Measurements from ENCODE around the gene KLHL29. TPM values are rescaled to one million over a fixed set of nuclear protein-coding genes. Genes with fewer than 3 reads are reported as not detected.

The KLHL29 gene
- total RNA-seq, 5 donors from 2014 or later (not counting 1 experiment from before 2014, with no cell fraction given), result 1.8 to 6.6 (median 2.5) TPM

DNA sequence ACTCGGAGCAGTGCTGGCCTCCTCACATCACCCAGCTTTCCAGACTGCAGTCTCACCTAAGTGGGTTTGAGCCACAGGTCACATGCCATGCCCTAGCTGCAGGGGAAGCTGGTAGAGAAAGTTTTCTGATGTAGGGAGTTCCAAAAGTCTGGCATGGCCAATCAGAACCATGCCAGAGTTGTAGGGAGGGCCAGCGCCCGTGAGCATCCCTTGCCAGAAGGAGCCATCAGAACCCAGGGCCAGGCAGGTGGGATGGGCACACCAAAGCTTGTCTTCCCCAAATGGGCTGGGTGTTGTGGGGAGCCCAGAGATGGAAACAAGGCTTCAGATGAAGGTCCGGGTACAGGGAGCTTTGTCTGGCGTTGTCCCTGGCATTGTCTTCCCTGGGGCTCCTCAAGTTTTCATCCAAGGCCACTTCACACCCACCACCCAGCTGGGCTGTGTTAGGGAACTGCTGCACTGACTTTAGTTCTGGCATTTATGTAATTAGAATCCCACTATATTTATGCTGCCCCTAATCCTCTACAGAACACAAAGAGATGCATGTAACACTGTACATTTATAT, 247.9 kb downstream of the KLHL29 start:
- Histone ChIP-seq H3K4me3 (ENCODE audit: control insufficient read depth in 1 of 2, extremely low read depth in 1 of 2, low read length in 1 of 2) (no peak overlapping the region), H3K36me3 (ENCODE audit: control insufficient read depth in 2 of 2, extremely low read depth in 1 of 2, insufficient read depth in 1 of 2, low read length in 1 of 2) (no peaks in the 10 kb centered on the region), H3K4me1 (ENCODE audit: control insufficient read depth in 1 of 2, extremely low read depth in 1 of 2, insufficient read depth in 2 of 2, low read length in 2 of 2) (no peaks in the 10 kb centered on the region), H3K9me3 (no peaks in the 10 kb centered on the region), H3K27ac (ENCODE audit: low read length) (no peak overlapping the region), H3K27me3 (replicated peaks in 1 of 2; ENCODE audit: control insufficient read depth in 2 of 2, extremely low read depth in 1 of 2, insufficient read depth in 2 of 2, low read length in 1 of 2) (peaks cover 2 to 3% of the 10 kb centered on the region in 2 experiments)
- Mint-ChIP-seq H3K4me3 (no peak overlapping the region), H3K27ac (no peak overlapping the region), H3K27me3 (no peaks in the 10 kb centered on the region), H3K36me3 (no peaks in the 10 kb centered on the region), H3K9me3 (no peaks in the 10 kb centered on the region), H3K4me1 (peaks cover 0 to 7% (median 0%) of the 10 kb centered on the region in 3 donors)
- no peak for DNase-seq
- WGBS (ENCODE audit: insufficient coverage), result 80% methylated on average over 1 of the region's 5 CpGs
- no peak for ATAC-seq (replicated peaks in 1 of 4)
- ChIA-PET CTCF (no interaction called here), POLR2A (no interaction called here)

DNA sequence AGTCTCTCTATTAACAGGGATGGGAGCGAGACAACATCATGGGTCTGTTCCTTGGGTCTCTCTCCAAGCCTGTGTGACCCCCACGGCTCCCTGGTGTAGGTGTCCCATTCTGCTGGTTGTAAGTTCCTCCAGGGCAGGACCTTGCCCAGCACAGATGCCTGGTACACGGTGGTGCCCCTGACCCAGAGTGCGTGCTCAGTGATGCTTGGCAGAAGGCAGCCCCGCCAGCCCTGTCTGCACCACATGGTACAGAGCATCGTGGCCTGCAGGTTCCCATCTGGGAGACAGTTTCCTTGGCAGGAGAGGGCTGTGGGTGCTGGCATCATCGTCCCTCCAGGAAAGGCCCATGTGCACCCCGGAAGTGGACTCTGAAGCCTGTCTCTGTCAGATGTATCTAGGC, 249.0 kb downstream of the KLHL29 start:
- Histone ChIP-seq H3K27me3 (replicated peaks in 1 of 2; ENCODE audit: control insufficient read depth in 2 of 2, extremely low read depth in 1 of 2, insufficient read depth in 2 of 2, low read length in 1 of 2) (peaks cover 2 to 5% of the 10 kb centered on the region in 2 experiments), H3K27ac (ENCODE audit: low read length) (no peak overlapping the region), H3K4me1 (ENCODE audit: control insufficient read depth in 1 of 2, extremely low read depth in 1 of 2, insufficient read depth in 2 of 2, low read length in 2 of 2) (no peaks in the 10 kb centered on the region), H3K9me3 (no peaks in the 10 kb centered on the region), H3K36me3 (ENCODE audit: control insufficient read depth in 2 of 2, extremely low read depth in 1 of 2, insufficient read depth in 1 of 2, low read length in 1 of 2) (no peaks in the 10 kb centered on the region), H3K4me3 (ENCODE audit: control insufficient read depth in 1 of 2, extremely low read depth in 1 of 2, low read length in 1 of 2) (no peak overlapping the region)
- 70% methylated on average over 8 of the region's 8 CpGs for WGBS (ENCODE audit: insufficient coverage)
- ATAC-seq (replicated peaks in 1 of 4) (no peak), DNase-seq (no peak)
- peaks cover 3% of the 10 kb centered on the region for H3K36me3 Mint-ChIP-seq
- H3K9me3 Mint-ChIP-seq, result no peaks in the 10 kb centered on the region
- peaks cover 0 to 7% (median 0%) of the 10 kb centered on the region in 3 donors for H3K4me1 Mint-ChIP-seq
- no peaks in the 10 kb centered on the region for H3K27me3 Mint-ChIP-seq
- ChIA-PET CTCF (no interaction called here), POLR2A (no interaction called here)
- H3K4me3 Mint-ChIP-seq, result no peak overlapping the region
- H3K27ac Mint-ChIP-seq, result no peak overlapping the region

DNA sequence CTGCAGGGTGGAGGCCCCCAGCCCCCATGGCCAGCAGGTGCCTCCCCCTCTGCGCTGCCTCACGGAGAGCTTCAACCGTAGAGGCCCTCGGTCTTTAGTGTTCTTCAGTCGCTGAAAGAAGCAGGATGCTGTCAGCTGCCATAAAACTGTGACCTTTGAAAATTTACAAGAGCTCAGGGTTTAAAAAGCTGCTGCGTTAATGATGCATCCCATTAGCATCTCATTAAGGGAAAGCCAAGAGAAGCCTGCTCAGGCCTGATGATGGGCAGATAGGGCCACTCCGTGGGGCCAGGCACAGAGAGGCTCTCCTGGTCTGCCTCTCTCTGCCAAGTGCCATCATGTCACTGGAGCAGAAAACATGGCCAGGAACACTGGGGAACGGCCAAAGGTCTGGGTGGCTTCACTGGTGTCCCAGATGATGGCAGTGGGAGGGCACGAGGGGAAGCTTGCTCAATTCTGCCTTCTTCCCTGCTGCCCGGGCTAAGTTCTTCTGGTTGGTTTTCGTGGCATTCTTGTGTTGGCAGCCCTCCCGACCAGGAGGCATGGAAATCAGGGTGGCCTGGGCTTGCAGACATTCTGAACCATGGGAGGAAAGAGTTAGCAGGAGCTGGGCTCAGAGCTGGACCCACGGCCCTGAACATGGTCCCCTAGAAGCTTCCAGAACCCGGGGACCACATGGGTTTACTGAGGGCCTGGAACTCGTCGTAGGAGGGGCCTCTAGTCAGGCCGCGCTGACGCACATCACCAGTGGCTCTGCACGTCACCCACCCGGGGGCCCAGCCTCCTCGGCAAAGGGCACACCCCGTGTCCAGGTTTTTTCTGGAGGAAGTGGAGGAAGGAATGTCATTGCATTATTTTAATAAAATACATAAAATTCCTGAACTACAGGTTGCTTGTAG, 250.7 kb downstream of the KLHL29 start:
- WGBS (ENCODE audit: insufficient coverage), result 79% methylated on average over 14 of the region's 23 CpGs
- Histone ChIP-seq H3K9me3 (no peaks in the 10 kb centered on the region), H3K4me3 (ENCODE audit: control insufficient read depth in 1 of 2, extremely low read depth in 1 of 2, low read length in 1 of 2) (no peak overlapping the region), H3K36me3 (ENCODE audit: control insufficient read depth in 2 of 2, extremely low read depth in 1 of 2, insufficient read depth in 1 of 2, low read length in 1 of 2) (no peaks in the 10 kb centered on the region), H3K4me1 (ENCODE audit: control insufficient read depth in 1 of 2, extremely low read depth in 1 of 2, insufficient read depth in 2 of 2, low read length in 2 of 2) (no peaks in the 10 kb centered on the region), H3K27me3 (replicated peaks in 1 of 2; ENCODE audit: control insufficient read depth in 2 of 2, extremely low read depth in 1 of 2, insufficient read depth in 2 of 2, low read length in 1 of 2) (peaks cover 0 to 8% of the 10 kb centered on the region in 2 experiments), H3K27ac (ENCODE audit: low read length) (no peak overlapping the region)
- ATAC-seq (replicated peaks in 1 of 4) (no peak), DNase-seq (no peak)
- Mint-ChIP-seq H3K27me3 (no peaks in the 10 kb centered on the region), H3K27ac (no peak overlapping the region), H3K9me3 (no peaks in the 10 kb centered on the region), H3K4me1 (no peaks in the 10 kb centered on the region), H3K4me3 (no peak overlapping the region), H3K36me3 (peaks cover 11% of the 10 kb centered on the region)
- ChIA-PET POLR2A (no interaction called here), CTCF (interaction anchor here in 1 of 2 donors (0.6 kb wide), 1 partner anchor 170 kb away, joined by 3 read pairs; no protein-coding TSS in a partner anchor)

DNA sequence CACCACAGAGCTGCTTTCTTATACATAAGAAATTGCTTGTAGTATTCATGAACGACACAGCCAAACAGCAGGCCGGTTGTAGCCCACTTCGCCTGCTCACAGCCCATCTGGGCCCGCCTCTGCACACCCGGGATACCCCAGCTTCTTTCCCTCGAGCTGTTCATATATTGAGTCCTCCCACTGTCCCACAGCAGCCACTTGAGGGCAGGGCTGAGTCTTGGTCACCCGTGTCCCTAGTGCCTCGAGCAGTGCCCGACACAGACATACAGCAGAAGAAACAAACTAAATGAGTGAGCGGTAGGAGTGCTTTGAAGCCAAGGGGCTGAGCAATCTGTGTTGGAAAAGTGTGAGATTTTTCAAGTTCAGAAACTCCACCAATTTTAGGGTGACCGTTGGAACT, 251.4 kb downstream of the KLHL29 start:
- no peak overlapping the region for H3K27ac ChIP-seq (ENCODE audit: low read length)
- no peaks in the 10 kb centered on the region for H3K27me3 Mint-ChIP-seq
- H3K4me3 ChIP-seq (ENCODE audit: control insufficient read depth in 1 of 2, extremely low read depth in 1 of 2, low read length in 1 of 2), result no peak overlapping the region
- H3K4me1 ChIP-seq (ENCODE audit: control insufficient read depth in 1 of 2, extremely low read depth in 1 of 2, insufficient read depth in 2 of 2, low read length in 2 of 2), result no peaks in the 10 kb centered on the region
- H3K27ac Mint-ChIP-seq, result no peak overlapping the region
- H3K4me1 Mint-ChIP-seq, result no peaks in the 10 kb centered on the region
- ATAC-seq (replicated peaks in 1 of 4) (no peak), DNase-seq (no peak)
- no peaks in the 10 kb centered on the region for H3K9me3 Mint-ChIP-seq
- ChIA-PET CTCF (no interaction called here), POLR2A (no interaction called here)
- peaks cover 14% of the 10 kb centered on the region for H3K36me3 Mint-ChIP-seq
- H3K9me3 ChIP-seq, result no peaks in the 10 kb centered on the region
- H3K27me3 ChIP-seq (replicated peaks in 1 of 2; ENCODE audit: control insufficient read depth in 2 of 2, extremely low read depth in 1 of 2, insufficient read depth in 2 of 2, low read length in 1 of 2), result peaks cover 0 to 8% of the 10 kb centered on the region in 2 experiments
- no peaks in the 10 kb centered on the region for H3K36me3 ChIP-seq (ENCODE audit: control insufficient read depth in 2 of 2, extremely low read depth in 1 of 2, insufficient read depth in 1 of 2, low read length in 1 of 2)
- H3K4me3 Mint-ChIP-seq, result no peak overlapping the region
- 73% methylated on average over 7 of the region's 11 CpGs for WGBS (ENCODE audit: insufficient coverage)

DNA sequence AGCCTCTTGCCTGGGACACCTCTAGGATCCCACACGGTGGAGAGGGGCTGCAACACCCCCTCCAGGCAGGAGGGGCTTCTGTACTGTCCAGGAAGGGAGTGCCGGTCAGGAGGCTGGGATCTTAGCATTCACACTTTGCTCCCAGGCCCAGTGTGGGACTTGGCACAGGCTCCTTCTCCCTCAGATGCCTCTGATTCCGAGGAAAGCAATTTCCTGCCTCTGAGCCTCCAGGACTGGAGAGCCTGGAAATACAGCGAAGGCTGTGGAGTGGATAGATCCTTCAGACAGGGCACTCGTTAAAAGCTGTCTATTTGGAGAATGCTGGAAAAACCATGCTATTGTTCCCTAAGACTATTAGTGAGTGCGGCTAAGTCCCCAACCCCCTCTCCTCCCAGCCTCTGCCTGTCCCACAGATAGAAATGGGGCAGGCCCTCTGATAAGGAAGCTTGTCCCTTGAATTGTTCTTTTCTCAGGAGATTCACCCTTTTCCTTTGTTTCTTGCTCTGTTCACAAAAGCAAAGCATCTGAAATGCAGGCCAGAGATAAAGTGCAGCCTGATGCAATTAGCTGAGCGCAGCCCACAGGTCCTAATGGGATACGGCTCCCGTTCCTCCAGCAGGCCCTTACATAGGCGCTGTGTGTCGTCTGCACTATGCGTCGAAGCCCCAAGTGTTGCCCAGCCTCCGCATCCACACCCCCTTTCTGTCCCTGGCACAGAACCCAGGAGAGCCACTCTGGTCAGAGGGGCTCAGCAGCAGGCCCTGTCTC, 252.2 kb downstream of the KLHL29 start:
- Mint-ChIP-seq H3K27me3 (no peaks in the 10 kb centered on the region), H3K4me3 (no peak overlapping the region), H3K9me3 (no peaks in the 10 kb centered on the region), H3K36me3 (peaks cover 17% of the 10 kb centered on the region), H3K4me1 (no peaks in the 10 kb centered on the region), H3K27ac (no peak overlapping the region)
- Histone ChIP-seq H3K27ac (ENCODE audit: low read length) (no peak overlapping the region), H3K27me3 (replicated peaks in 1 of 2; ENCODE audit: control insufficient read depth in 2 of 2, extremely low read depth in 1 of 2, insufficient read depth in 2 of 2, low read length in 1 of 2) (peaks cover 0 to 8% of the 10 kb centered on the region in 2 experiments), H3K4me3 (ENCODE audit: control insufficient read depth in 1 of 2, extremely low read depth in 1 of 2, low read length in 1 of 2) (no peak overlapping the region), H3K9me3 (no peaks in the 10 kb centered on the region), H3K4me1 (ENCODE audit: control insufficient read depth in 1 of 2, extremely low read depth in 1 of 2, insufficient read depth in 2 of 2, low read length in 2 of 2) (no peaks in the 10 kb centered on the region), H3K36me3 (ENCODE audit: control insufficient read depth in 2 of 2, extremely low read depth in 1 of 2, insufficient read depth in 1 of 2, low read length in 1 of 2) (no peaks in the 10 kb centered on the region)
- ChIA-PET CTCF (no interaction called here), POLR2A (no interaction called here)
- WGBS (ENCODE audit: insufficient coverage), result 81% methylated on average over 12 of the region's 14 CpGs
- ATAC-seq (replicated peaks in 1 of 4), result no peak
- no peak for DNase-seq

DNA sequence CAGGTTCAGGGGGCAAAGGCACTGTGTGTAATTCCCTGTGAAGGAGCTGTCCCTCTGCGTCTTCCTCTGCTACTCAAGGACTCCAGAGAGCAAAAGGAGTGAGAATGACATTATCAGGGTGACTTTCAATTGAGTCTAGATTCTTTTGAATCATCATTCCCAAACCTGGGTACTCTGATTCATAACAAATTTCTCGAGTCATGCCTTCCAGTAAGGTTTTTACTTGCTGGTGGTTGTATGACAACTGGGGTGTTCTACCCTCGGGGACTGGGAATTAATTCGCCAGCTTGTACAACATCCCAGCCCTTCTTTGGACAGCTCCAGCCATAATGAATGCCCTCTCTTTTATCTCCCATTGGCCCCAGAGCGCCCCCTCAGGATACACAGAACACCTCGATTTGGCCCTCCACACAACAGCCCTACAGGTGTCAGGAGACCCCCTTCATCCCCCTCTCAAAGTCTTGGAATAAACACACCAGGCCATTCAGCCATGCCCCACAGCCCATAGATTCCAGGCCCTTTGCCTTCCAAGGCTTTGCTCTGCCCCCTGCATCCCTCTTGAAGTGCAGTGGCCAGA, 254.5 kb downstream of the KLHL29 start:
- Mint-ChIP-seq H3K36me3 (peaks cover 26% of the 10 kb centered on the region), H3K27me3 (no peaks in the 10 kb centered on the region), H3K27ac (no peak overlapping the region), H3K4me1 (no peaks in the 10 kb centered on the region), H3K4me3 (no peak overlapping the region), H3K9me3 (no peaks in the 10 kb centered on the region)
- Histone ChIP-seq H3K4me3 (ENCODE audit: control insufficient read depth in 1 of 2, extremely low read depth in 1 of 2, low read length in 1 of 2) (no peak overlapping the region), H3K27me3 (replicated peaks in 1 of 2; ENCODE audit: control insufficient read depth in 2 of 2, extremely low read depth in 1 of 2, insufficient read depth in 2 of 2, low read length in 1 of 2) (peaks cover 0 to 9% of the 10 kb centered on the region in 2 experiments), H3K9me3 (no peaks in the 10 kb centered on the region), H3K4me1 (ENCODE audit: control insufficient read depth in 1 of 2, extremely low read depth in 1 of 2, insufficient read depth in 2 of 2, low read length in 2 of 2) (no peaks in the 10 kb centered on the region), H3K27ac (ENCODE audit: low read length) (no peak overlapping the region), H3K36me3 (ENCODE audit: control insufficient read depth in 2 of 2, extremely low read depth in 1 of 2, insufficient read depth in 1 of 2, low read length in 1 of 2) (peaks cover 0 to 3% of the 10 kb centered on the region in 2 donors)
- ATAC-seq (replicated peaks in 1 of 4), result no peak
- ChIA-PET CTCF (no interaction called here), POLR2A (no interaction called here)
- no peak for DNase-seq
- 36% methylated on average over 3 of the region's 6 CpGs for WGBS (ENCODE audit: insufficient coverage)
